ENCODE data around the gene IER5.

DNA sequence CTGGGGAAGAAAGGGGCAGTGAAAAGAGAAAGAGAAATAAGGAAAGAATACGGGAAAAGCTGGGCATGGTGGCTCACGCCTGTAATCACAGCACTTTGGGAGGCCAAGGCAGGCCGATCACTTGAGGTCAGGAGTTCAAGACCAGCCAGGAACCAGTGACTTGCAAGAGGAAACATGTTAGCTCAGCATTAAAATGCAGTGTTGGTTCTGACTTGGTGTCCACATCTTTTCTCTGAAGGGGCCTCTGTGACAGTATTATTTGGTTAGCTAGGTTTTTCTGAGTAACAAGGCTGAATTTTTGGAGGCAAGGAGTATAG, 26.8 kb downstream of the IER5 start:
- TF ChIP-seq, protein P1, sequence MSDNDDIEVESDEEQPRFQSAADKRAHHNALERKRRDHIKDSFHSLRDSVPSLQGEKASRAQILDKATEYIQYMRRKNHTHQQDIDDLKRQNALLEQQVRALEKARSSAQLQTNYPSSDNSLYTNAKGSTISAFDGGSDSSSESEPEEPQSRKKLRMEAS (IDR thresholded peaks at IDR 0.05; ENCODE audit: low read depth), result no peak
- TF ChIP-seq, protein P2, sequence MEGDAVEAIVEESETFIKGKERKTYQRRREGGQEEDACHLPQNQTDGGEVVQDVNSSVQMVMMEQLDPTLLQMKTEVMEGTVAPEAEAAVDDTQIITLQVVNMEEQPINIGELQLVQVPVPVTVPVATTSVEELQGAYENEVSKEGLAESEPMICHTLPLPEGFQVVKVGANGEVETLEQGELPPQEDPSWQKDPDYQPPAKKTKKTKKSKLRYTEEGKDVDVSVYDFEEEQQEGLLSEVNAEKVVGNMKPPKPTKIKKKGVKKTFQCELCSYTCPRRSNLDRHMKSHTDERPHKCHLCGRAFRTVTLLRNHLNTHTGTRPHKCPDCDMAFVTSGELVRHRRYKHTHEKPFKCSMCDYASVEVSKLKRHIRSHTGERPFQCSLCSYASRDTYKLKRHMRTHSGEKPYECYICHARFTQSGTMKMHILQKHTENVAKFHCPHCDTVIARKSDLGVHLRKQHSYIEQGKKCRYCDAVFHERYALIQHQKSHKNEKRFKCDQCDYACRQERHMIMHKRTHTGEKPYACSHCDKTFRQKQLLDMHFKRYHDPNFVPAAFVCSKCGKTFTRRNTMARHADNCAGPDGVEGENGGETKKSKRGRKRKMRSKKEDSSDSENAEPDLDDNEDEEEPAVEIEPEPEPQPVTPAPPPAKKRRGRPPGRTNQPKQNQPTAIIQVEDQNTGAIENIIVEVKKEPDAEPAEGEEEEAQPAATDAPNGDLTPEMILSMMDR (IDR thresholded peaks at IDR 0.05), result no peak
- TF ChIP-seq EP300 (IDR thresholded peaks at IDR 0.05; ENCODE audit: borderline replicate concordance in 1 of 2, low read depth in 1 of 2, low read length in 1 of 2) (no peak), JUND (IDR thresholded peaks at IDR 0.05) (no peak), NFIC (IDR thresholded peaks at IDR 0.05; ENCODE audit: borderline replicate concordance) (no peak), TCF12 (IDR thresholded peaks at IDR 0.05) (no peak), YY1 (IDR thresholded peaks at IDR 0.05; ENCODE audit: low read depth) (no peak), SMC3 (IDR thresholded peaks at IDR 0.05; ENCODE audit: low read depth, low read length) (no peak), RFX5 (IDR thresholded peaks at IDR 0.05; ENCODE audit: low read length) (no peak), MXI1 (IDR thresholded peaks at IDR 0.05; ENCODE audit: low read depth, low read length) (no peak), RAD21 (IDR thresholded peaks at IDR 0.05; ENCODE audit: low read length) (no peak), GABPA (IDR thresholded peaks at IDR 0.05; ENCODE audit: low read depth) (no peak), CHD2 (IDR thresholded peaks at IDR 0.05; ENCODE audit: low read length, partially characterized antibody) (no peak)
